GM21619 (cell line): ENCODE results near the gene LCLAT1.

Experiments
- ATAC-seq: cut with Tn5 transposase; IDR thresholded peaks from one replicate; pipeline ENCODE4 v1.9.1; 2021; ENCODE audit not compliant: unreplicated experiment

Gene LCLAT1

DNA sequence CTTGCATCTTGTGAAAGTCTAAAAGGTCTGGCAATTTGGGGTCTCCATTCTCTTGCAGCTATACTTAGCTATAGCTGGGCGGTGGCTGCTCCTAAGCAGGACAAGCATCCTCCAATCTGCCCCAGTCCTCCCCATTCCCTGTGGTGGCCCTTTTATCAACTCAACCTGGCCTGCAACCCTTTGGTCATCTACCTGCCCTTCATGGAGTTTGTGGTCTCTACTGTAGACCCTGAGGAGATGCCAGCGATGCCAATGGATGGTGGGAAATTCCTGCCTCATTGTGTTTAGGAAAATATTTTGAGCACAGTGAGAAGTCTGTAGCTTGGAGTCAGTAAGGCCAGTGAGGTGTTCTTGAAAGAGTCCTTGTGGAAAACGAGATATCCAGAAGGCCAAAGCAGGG, 216.8 kb downstream of the LCLAT1 start:
- no peak for ATAC-seq

DNA sequence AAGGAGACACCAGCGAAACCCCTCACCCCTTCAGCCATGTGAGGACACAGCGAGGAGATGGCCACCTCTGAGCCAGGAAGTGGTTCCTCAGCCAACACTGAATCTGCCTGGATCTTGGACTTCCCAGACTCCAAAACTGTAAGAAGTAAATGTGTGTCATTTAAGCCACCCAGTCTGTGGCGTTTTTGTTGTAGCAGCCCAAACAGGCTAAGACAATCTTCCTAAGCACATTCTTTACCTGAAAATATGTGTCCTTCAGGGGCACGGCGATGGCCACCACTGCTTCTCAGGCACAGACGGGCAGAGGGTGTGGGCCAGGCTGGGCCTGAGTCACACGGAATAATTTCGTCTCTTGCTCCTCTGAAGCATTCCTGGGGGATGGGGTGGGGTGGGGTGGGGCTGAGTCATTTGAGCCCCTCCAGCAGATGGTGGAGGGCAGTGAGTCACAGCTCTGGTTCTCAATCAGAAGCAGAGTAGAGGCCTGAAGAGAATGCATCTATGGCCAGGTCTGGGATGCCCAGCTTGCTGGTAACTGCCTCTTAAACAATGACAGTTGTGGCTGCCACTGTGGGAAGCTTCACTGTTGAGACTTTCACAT, 217.8 kb downstream of the LCLAT1 start:
- no peak for ATAC-seq

GRCh38 chr2:30665761-30666265, 218.8 kb downstream of the LCLAT1 start:
- ATAC-seq: no peak

DNA sequence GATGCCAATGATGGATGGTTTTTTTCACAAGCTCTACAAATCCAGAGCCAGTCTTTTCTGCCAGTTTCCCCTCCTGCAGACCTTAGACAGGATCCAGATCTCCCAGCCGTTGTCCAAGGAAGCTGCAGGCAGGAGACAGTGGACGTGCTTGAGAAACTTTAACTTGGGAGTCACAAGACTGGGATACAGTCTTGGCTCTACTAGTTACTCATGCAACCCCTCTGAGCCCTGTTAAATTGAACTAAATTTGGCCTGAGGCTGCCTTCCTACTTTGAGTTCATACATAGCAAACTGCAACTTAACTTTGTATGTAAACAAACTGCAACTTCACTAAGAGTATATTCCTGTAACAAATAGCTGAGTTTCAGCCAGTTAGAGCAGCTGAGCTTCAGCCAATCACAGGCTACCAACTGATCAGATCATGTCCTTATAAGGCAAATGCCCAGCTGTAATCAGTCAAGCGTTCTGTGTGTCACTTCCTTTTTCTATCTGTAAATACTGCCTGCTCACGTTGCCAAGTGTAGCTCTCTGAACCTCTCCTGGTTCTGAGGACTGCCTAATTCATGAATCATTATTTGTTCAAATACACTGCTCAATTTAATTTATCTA, 219.3 kb downstream of the LCLAT1 start:
- ATAC-seq: no peak

GRCh38 chr2:30670453-30670852, 223.4 kb downstream of the LCLAT1 start:
- no peak for ATAC-seq

- ATAC-seq: no peak
Measured at GRCh38 chr2:30673127-30673526, 226.1 kb downstream of the LCLAT1 start.

- ATAC-seq: no peak
Measured at GRCh38 chr2:30675758-30676157, 228.7 kb downstream of the LCLAT1 start.

- no peak for ATAC-seq
Measured at GRCh38 chr2:30677231-30677630, 230.2 kb downstream of the LCLAT1 start.

- no peak for ATAC-seq
Measured at GRCh38 chr2:30677861-30678385, 230.9 kb downstream of the LCLAT1 start.

- no peak for ATAC-seq
Measured at GRCh38 chr2:30678410-30679137, 231.5 kb downstream of the LCLAT1 start.

GRCh38 chr2:30679426-30680088, 232.5 kb downstream of the LCLAT1 start:
- no peak for ATAC-seq

DNA sequence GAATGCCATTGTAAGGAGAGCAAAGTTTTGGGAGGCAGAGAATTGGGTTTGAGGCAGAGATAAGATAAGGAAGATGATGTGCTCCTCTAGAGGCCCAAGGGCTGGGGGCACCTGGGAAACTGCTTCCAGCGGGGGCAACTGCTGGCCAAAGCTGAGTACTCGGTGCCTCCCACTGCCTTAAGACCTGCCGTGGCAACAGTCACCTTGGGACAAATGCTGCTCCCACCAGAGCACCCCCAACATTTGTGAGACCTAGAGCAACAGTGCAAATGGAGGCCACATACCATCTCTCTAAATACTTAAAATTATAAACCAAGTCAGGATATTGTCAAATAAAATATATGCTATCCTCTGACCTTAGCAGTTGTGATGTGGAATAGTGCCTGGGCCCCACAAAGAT, 233.1 kb downstream of the LCLAT1 start:
- no peak for ATAC-seq

DNA sequence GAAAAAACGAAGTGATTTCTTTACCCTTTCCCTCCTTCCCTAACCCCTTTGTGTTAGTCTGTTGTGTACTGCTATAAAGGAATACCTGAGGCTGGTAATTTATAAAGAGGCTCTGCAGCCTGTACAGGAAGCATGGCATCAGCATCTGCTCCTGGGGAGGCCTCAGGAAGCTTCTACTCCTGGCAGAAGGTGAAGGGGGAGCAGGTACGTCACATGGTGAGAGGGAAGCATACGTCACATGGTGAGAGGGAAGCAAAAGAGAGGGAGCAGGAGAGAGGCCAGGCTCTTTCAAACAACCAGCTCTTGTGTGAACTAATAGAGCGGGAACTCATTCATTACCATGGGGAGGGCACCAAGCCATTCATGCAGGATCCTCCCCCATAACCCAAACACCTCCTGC, 234.0 kb downstream of the LCLAT1 start:
- no peak for ATAC-seq

GRCh38 chr2:30683236-30683956, 236.3 kb downstream of the LCLAT1 start:
- ATAC-seq: no peak

DNA sequence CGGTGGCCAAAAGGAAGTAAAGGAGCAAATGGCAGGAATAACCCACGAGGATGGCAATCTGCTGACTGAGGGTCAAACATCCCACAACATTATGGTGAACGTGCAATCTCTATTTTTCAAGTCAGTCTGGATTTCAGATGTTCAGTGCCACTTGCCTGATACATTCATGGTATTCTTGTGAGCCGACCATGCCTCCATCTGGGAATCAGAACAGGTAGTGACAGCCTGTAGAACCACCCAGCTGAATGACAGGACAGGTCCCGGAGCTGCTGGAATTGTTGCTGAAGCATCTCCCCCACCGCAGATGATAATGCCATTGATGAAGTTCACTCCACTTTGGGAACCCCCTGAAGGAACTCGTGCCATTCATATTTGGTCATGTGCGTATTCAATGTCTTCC, 237.0 kb downstream of the LCLAT1 start:
- ATAC-seq: no peak

DNA sequence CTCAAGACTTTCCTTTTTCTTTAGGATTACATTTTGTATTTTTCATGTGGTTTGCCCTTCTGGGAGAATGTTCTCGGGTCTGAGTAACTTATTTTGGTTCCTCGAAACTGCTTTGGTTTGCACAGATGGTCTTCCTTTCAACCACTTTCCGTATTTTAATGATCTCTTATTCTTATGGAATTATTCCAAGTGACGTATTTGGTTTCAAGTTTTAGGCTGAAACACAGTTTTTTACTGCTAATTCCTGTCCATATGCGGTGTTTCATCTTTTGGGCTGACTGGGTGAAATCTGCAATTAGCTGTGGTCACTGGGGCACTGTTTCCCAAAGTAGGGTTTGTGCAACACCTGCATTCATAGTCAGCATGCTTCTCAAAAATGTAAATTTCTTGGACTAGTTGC, 237.5 kb downstream of the LCLAT1 start:
- ATAC-seq: no peak

DNA sequence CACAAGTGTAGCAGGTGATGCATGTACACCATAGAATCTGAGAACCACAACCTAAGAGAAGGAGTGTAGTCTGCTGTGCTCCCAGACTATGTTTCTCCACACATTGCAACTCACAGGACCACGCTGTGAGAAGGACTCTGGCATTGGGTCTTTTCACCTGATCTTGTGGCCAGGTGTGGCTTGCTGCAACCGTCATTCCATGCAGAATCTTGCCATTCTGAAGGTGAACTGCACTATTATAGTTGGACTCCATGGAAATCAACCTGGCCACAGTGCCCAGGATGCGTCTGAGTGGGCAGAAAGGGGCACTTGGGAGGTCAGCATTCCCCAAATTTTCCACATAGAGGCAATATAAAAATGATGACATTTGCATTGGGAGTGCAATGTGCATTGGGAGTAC, 237.9 kb downstream of the LCLAT1 start:
- ATAC-seq: no peak

DNA sequence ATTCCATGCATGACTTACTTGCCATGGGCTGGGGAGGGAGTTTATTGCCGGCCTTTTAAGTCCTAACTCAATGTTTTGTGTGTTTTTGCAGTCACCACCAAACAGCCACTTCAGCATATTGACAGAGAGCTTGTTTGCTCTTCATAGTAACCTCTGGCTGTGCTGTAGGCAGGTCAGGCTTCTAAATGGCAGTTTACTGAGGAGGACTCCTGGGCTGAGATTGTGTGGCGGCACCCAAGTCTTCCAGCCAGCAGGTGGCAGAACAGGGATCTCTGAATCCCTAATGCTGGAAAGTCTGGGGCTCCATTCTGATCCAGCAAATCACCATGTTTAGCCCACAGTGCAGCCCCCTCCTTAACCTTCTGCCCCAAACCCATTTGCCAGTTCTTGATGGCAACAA, 239.0 kb downstream of the LCLAT1 start:
- no peak for ATAC-seq

DNA sequence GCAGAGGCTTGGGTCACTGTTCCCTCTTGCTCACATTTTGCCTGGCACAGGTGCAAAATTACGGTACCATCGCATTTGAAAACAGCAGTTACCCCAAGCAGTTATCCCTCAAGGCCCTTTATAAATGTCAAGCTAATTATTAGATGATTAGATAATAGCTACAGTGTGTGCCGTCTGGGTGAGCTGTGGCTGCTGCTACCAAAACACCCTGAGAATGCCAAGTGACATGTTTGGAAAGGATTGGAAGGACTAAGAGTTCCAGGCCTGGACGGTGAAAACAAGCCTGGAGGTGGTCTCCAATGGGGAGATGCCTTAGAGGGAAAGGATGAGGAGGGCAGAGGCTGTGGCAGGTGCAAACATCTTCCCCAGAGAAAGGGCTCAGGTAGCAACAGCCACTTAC, 239.6 kb downstream of the LCLAT1 start:
- no peak for ATAC-seq

DNA sequence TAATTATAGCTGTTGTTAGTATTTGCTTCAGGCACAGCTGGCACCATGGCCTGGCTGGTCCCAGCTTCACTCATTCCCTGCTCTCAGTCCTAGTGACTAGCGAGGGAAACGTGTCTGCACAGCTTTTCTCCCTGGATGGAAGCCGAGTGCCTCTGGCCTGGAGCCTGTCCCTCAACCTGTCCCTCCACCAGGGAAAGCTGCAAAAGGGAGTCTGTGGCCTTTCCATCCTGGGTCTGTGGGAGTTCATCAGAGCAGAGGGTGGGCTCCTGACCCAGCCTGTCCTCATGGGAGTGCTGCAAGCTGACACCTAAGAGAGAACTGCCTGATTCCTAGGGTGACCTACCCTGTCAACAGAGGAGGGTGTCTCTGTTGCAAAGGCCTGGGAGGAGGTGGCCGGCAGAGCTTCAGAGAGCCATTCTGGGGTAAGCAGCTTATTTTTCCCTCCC, 241.9 kb downstream of the LCLAT1 start:
- no peak for ATAC-seq
